GM12872 (cell line): ENCODE results near the gene CYP11A1.

Experiments
- TF ChIP-seq, protein P1 (sequence below): IDR thresholded peaks from 3 replicates; pipeline ENCODE4 v1.5.1; 2011; ENCODE audit warnings: low read depth, mild to moderate bottlenecking, low read length, moderate library complexity; ENCODE audit not compliant: insufficient read depth

Gene CYP11A1

DNA sequence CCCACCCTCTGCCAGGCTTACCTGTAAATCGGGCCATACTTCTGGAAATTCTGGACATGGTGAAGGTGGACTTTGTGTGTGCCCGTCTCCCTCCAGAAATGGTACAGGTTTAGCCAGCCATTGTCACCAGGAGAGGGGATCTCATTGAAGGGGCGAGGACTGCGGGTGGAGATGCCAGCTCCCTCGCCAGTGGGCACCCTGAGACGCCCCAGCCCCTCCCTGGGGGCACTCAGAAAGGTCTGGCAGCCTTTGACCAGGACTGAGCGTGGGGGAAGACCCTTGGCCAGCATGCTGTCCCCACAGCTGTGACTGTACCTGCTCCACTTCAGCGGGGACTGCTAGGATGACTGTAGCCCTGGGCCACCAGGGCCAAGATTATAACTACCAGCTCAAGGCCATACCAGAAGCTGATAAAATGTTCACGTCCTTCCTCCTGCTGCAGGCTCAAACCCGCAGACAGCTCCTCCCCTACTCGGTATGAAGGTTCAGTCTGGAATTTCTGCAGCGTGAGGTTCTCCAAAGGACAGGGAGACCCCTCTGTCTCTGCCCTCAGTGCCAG lies at the start of gene CYP11A1:
TSS of gene CYP11A1 (minus strand) at position 351 of the 559 bp plus-strand sequence. CDS start at position 290, 61 bp downstream.
- TF ChIP-seq, protein P1, sequence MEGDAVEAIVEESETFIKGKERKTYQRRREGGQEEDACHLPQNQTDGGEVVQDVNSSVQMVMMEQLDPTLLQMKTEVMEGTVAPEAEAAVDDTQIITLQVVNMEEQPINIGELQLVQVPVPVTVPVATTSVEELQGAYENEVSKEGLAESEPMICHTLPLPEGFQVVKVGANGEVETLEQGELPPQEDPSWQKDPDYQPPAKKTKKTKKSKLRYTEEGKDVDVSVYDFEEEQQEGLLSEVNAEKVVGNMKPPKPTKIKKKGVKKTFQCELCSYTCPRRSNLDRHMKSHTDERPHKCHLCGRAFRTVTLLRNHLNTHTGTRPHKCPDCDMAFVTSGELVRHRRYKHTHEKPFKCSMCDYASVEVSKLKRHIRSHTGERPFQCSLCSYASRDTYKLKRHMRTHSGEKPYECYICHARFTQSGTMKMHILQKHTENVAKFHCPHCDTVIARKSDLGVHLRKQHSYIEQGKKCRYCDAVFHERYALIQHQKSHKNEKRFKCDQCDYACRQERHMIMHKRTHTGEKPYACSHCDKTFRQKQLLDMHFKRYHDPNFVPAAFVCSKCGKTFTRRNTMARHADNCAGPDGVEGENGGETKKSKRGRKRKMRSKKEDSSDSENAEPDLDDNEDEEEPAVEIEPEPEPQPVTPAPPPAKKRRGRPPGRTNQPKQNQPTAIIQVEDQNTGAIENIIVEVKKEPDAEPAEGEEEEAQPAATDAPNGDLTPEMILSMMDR = no peak

DNA sequence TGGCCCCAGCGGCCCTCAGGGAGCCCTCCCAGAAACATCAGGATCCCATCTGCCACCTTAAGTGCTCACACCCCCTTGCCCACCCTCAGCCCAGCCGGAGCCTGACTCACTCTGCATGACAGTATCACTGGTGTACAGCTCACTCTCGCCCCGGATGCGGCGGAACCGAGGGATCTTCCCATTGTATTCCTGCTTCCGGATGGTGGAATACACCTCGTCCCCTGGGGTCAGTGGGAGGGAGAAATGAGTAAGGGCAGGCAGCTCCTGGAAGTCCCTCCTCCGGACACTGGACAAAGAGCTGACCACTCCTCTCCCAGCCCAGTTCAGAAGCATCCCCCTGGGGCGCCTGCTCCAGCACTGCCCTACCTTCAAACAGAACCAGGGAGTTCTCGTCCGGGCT lies 49.8 kb upstream of the CYP11A1 start:
- TF ChIP-seq, protein P1 = no peak

DNA sequence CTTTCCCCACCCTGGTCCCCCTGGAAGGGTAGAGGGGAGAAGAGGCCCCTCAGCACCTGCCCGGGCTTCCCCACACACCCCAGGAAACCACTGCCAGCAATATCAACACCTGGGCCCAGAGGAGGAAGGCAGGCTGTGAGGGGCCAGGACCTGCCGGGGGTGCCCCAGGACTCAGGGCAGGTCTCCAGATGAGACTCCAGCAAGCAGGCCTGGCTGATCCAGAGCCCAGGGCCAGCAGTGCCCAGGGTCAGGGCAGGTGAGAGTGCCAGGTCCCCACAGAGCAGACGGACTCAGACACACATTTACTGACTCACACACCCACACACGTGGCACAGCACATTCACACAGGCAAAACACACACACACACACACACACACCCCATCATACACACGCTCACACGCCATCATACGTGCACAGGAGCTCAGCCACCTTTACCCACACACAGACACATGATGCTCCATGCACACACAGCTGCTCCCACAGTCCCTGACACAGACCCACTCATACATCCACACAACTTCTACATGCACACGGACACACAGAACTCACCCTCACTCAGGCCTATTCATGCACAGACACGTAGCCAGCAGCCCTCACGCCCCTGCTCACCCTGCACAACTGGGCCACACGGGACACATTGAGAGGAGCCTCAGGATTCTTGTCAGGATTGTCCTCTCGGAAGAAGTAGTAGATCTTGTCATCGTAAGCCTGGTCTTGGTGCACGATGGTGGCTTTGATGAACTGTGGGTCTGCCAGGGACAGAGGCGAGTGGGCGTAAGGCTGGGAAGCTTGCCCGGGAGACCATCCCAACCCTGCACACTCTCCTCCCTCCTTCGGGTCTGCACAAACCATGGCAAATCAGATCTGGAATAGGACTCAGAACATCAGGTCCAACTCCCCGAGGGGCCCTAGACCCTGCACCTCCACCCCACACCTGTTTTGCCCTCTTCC lies 48.8 kb upstream of the CYP11A1 start:
- TF ChIP-seq, protein P1 = no peak

DNA sequence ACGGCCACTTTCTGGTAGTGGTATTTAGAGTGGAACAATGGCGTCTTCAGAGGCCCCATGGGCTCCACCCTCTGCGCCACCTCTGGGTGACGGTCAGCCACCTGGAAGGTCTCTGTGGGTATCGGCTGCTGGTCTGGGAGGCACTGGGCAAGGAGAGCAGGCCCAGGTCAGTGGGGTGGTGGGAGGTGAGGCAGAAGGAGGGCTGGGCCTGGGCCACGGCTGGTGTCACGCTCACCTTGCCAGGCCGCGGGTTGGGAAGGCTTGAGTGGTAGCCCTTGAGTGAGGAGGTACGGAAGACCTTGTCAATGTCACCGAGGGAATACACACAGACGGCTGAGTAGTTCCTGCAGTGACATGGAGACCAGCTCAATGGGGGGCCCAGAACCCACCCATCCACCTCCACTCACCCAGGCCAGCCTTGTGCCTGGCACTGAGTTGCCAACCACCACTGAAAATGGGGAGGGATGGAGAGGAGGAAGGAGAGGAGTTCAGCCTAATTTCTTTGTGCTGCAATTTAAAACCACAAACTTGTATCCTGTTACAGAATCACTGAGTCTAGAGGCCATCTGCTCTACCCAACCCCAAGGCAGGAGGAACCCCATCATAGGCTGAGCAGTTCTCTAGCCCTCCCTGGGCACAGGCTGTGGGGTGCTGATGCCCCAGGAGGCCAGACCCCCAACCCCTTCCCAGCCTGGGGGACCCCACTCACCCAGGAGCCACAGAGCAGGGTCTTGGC lies 47.3 kb upstream of the CYP11A1 start:
- TF ChIP-seq, protein P1 = no peak

DNA sequence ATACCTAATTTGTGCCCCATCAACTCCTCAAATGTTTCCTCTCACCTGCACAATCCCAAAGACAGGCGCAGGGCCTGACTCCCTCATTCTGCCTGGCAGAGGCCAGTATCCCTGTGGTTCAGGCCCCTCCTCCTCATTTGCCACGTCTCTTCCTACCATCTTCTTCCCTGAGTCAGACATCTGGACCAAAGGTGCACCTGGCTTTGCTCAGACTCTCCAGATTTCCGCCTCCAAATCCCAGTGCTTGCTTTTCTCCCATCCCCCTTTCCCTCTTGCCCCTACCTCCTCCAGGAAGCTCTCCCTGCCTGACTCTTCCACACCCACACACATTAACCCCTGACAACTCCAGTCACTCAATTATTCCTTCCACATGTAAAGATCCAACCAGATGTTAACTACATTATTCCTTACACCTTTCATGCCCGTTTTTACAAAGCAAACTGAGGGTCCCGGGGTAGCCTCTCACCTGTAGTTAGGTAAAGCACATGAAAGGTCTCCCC lies 46.7 kb upstream of the CYP11A1 start:
- TF ChIP-seq, protein P1 = no peak

DNA sequence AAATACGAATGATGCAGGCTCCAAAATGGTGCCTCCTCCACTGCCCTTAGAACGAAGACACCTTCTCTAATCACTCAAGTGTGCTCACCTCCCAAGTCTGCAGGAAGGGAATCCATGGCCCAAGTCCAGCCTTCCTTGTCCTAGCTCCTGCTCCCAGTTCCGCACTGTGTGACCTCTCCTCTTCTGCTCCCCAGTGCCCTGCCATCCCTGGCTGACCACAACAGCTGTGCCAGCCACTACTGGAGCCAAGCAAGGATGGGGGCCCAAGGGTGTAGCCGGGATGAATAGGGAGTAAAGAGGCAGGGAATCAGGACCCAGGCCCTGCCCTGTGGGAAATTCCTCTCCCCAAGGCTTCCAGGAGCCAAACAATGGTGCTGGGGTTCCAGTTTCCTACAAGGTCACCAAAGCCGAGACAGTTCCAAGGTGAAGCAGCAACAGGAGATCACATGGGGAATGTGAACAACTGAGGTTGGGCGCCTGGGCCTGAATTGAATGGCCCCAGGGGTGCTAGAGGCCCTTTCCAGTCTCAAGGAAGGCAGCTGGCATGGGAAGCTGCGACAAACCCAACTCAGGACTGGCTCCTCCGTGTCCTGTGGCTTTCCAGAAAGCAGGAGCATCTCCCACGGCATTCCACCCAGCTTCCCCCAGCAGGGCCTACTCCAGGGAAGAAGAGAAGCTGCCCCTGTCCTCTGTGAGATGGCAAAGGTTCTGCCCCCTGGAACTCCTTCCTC lies 46.1 kb upstream of the CYP11A1 start:
- TF ChIP-seq, protein P1 = no peak

DNA sequence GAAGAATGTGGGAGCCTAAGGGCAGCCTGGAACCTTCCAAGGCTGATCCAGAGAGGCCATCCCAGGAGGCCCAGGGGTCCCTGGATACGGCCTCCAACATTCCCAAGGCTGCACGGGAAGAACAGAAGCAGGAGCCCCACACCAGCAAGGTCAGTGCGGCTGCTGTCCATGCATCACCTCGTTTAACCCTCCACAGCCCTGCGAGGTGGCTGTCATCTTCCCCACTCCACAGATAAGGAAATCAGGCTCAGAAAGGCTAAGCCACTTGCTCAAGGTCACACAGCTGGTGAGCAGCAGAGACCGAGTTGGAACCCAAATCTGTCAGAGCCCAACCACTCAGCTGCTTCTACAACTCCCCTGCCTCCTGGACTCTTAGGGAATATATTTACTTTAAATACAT lies 44.7 kb upstream of the CYP11A1 start:
- TF ChIP-seq, protein P1 = no peak
